HG02623 (cell line): ENCODE measurements around the gene UFD1.

Experiments used
- ATAC-seq: cut with Tn5 transposase; IDR thresholded peaks from one replicate; pipeline ENCODE4 v1.9.1; 2021; ENCODE audit warnings: moderate library complexity; ENCODE audit not compliant: unreplicated experiment

Gene UFD1

GRCh38 chr22:19473578-19473977 is 5.4 kb downstream of the UFD1 start:
- ATAC-seq = no peak

- no peak for ATAC-seq
Observed at GRCh38 chr22:19472233-19472632, 6.8 kb downstream of the UFD1 start.

GRCh38 chr22:19471572-19471971 is 7.4 kb downstream of the UFD1 start:
- ATAC-seq = no peak

GRCh38 chr22:19470010-19470409 is 9.0 kb downstream of the UFD1 start:
- ATAC-seq = no peak

- no peak for ATAC-seq
Observed at GRCh38 chr22:19469421-19469820, 9.6 kb downstream of the UFD1 start.

- no peak for ATAC-seq
Observed at GRCh38 chr22:19467912-19468311, 11.1 kb downstream of the UFD1 start.

- ATAC-seq = no peak
Observed at GRCh38 chr22:19466848-19467752, 11.9 kb downstream of the UFD1 start.

- ATAC-seq = no peak
Observed at GRCh38 chr22:19466126-19466716, 12.8 kb downstream of the UFD1 start.

GRCh38 chr22:19464975-19465374 is 14.0 kb downstream of the UFD1 start:
- no peak for ATAC-seq

- no peak for ATAC-seq
Observed at GRCh38 chr22:19464546-19464945, 14.4 kb downstream of the UFD1 start.

- no peak for ATAC-seq
Observed at GRCh38 chr22:19463491-19464469, 15.2 kb downstream of the UFD1 start.

GRCh38 chr22:19463008-19463407 is 16.0 kb downstream of the UFD1 start:
- ATAC-seq = no peak

GRCh38 chr22:19461506-19461905 is 17.5 kb downstream of the UFD1 start:
- ATAC-seq = no peak

- no peak for ATAC-seq
Observed at GRCh38 chr22:19460036-19460435, 19.0 kb downstream of the UFD1 start.

GRCh38 chr22:19457828-19458428 is 21.1 kb downstream of the UFD1 start:
- ATAC-seq = no peak

GRCh38 chr22:19456541-19456940 is 22.5 kb downstream of the UFD1 start:
- ATAC-seq = no peak

- no peak for ATAC-seq
Observed at GRCh38 chr22:19455585-19456370, 23.2 kb downstream of the UFD1 start.

- ATAC-seq = no peak
Observed at GRCh38 chr22:19455033-19455432, 24.0 kb downstream of the UFD1 start.

- no peak for ATAC-seq
Observed at GRCh38 chr22:19454156-19454555, 24.8 kb downstream of the UFD1 start.

- no peak for ATAC-seq
Observed at GRCh38 chr22:19453718-19454117, 25.3 kb downstream of the UFD1 start.
